Measurements from ENCODE around the gene WDR82.
A peak's percentile ranks its signal among the peaks of the same experiment; 100 is the strongest.

Gene WDR82

GRCh38 chr3:52221563-52222318, 56.7 kb downstream of the WDR82 start:
- no peak for DNase-seq
- no peak overlapping the region for H3K27ac ChIP-seq
- H3K4me3 ChIP-seq (ENCODE audit: low read depth, low read length), result no peak overlapping the region
- no peaks in the 10 kb centered on the region for H3K9me3 ChIP-seq (ENCODE audit: severe bottlenecking)
- TF ChIP-seq CTCF (IDR thresholded peaks at IDR 0.05; ENCODE audit: low read depth, low read length), result no peak
- no peaks in the 10 kb centered on the region for H3K36me3 ChIP-seq
- no peaks in the 10 kb centered on the region for H3K27me3 ChIP-seq (ENCODE audit: insufficient read depth, low read depth, severe bottlenecking)

- no peaks in the 10 kb centered on the region for H3K9me3 ChIP-seq (ENCODE audit: severe bottlenecking)
- DNase-seq, result no peak
Measured at GRCh38 chr3:52221141-52221562, 57.3 kb downstream of the WDR82 start.

GRCh38 chr3:52220380-52221026, 57.9 kb downstream of the WDR82 start:
- H3K27ac ChIP-seq, result no peak overlapping the region
- peak; percentile 88 for TF ChIP-seq CTCF (IDR thresholded peaks at IDR 0.05; ENCODE audit: low read depth, low read length)
- H3K27me3 ChIP-seq (ENCODE audit: insufficient read depth, low read depth, severe bottlenecking), result no peaks in the 10 kb centered on the region
- no peaks in the 10 kb centered on the region for H3K9me3 ChIP-seq (ENCODE audit: severe bottlenecking)
- DNase-seq, result peak; percentile 76
- no peak overlapping the region for H3K4me3 ChIP-seq (ENCODE audit: low read depth, low read length)
- no peaks in the 10 kb centered on the region for H3K36me3 ChIP-seq

More at GRCh38 chr3:52221141-52221562, 57.3 kb downstream of the WDR82 start:
- Histone ChIP-seq H3K4me3 (ENCODE audit: low read depth, low read length) (no peak overlapping the region), H3K36me3 (no peaks in the 10 kb centered on the region), H3K27me3 (ENCODE audit: insufficient read depth, low read depth, severe bottlenecking) (no peaks in the 10 kb centered on the region), H3K27ac (no peak overlapping the region)
- no peak for TF ChIP-seq CTCF (IDR thresholded peaks at IDR 0.05; ENCODE audit: low read depth, low read length)

GRCh38 chr3:52218937-52219650, 59.4 kb downstream of the WDR82 start:
- no peaks in the 10 kb centered on the region for H3K27me3 ChIP-seq (ENCODE audit: insufficient read depth, low read depth, severe bottlenecking)
- H3K4me3 ChIP-seq (ENCODE audit: low read depth, low read length), result no peak overlapping the region
- no peak for TF ChIP-seq CTCF (IDR thresholded peaks at IDR 0.05; ENCODE audit: low read depth, low read length)
- no peak for DNase-seq
- H3K36me3 ChIP-seq, result peaks cover 7% of the 10 kb centered on the region
- H3K27ac ChIP-seq, result no peak overlapping the region
- H3K9me3 ChIP-seq (ENCODE audit: severe bottlenecking), result no peaks in the 10 kb centered on the region

- Histone ChIP-seq H3K36me3 (peaks cover 7% of the 10 kb centered on the region), H3K27ac (no peak overlapping the region)
- DNase-seq, result no peak
Measured at GRCh38 chr3:52218454-52218853, 60.0 kb downstream of the WDR82 start.

More at GRCh38 chr3:52218454-52218853, 60.0 kb downstream of the WDR82 start:
- TF ChIP-seq CTCF (IDR thresholded peaks at IDR 0.05; ENCODE audit: low read depth, low read length), result no peak
- no peaks in the 10 kb centered on the region for H3K9me3 ChIP-seq (ENCODE audit: severe bottlenecking)
- H3K4me3 ChIP-seq (ENCODE audit: low read depth, low read length), result no peak overlapping the region
- no peaks in the 10 kb centered on the region for H3K27me3 ChIP-seq (ENCODE audit: insufficient read depth, low read depth, severe bottlenecking)

Measured in WERI-Rb-1 (cell line).